HG03175 (cell line): ENCODE measurements around the gene CCDC106.

Source experiments
- ATAC-seq: cut with Tn5 transposase; IDR thresholded peaks from one replicate; pipeline ENCODE4 v1.9.1; 2021; ENCODE audit warnings: mild to moderate bottlenecking, moderate library complexity; ENCODE audit not compliant: unreplicated experiment

Gene CCDC106

GRCh38 chr19:55679343-55680257 is 31.6 kb downstream of the CCDC106 start:
- no peak for ATAC-seq

- no peak for ATAC-seq
Observed at GRCh38 chr19:55680339-55681130, 32.5 kb downstream of the CCDC106 start.

GRCh38 chr19:55681131-55682092 is 33.4 kb downstream of the CCDC106 start:
- no peak for ATAC-seq

DNA sequence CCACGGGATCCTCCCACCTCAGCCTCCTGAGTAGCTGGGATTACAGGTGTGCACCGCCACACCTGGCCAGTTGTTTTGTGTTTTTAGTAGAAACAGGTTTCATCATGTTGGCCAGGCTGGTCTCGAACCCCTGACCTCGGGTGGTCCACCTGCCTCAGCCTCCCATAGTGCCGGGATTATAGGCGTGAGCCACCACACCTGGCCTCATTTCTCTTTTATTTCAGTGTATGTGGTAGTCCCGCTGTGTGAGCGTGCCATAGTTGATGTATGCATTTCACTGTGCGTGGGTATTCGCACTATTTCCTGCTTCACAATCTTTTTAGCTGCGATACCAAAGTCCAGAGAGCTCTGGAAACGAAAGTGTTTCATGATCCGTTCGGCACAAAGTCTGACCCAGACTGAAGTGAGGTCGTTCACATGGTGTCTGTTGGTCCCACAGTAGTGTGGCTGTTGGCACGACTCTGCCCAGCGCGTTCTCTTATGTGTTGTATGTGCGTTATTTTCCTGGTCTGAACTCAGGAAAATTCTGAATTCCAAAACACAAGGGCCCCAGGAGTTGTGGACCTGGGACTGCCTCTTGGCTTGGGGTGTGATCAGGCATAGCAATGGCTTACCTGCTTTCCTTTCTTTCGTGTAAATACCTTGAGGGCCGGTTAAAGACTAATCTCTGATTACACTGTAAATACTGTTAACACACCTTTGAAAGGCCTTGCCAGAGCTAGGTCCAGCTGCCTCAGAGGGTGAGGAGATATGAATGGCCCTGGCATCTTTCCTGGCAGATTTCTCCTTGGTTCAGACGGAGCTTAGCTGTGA is 35.6 kb downstream of the CCDC106 start:
- ATAC-seq, result no peak

GRCh38 chr19:55684946-55685681 is 37.1 kb downstream of the CCDC106 start:
- ATAC-seq, result no peak

- ATAC-seq, result no peak
Observed at GRCh38 chr19:55685776-55686175, 37.8 kb downstream of the CCDC106 start.

DNA sequence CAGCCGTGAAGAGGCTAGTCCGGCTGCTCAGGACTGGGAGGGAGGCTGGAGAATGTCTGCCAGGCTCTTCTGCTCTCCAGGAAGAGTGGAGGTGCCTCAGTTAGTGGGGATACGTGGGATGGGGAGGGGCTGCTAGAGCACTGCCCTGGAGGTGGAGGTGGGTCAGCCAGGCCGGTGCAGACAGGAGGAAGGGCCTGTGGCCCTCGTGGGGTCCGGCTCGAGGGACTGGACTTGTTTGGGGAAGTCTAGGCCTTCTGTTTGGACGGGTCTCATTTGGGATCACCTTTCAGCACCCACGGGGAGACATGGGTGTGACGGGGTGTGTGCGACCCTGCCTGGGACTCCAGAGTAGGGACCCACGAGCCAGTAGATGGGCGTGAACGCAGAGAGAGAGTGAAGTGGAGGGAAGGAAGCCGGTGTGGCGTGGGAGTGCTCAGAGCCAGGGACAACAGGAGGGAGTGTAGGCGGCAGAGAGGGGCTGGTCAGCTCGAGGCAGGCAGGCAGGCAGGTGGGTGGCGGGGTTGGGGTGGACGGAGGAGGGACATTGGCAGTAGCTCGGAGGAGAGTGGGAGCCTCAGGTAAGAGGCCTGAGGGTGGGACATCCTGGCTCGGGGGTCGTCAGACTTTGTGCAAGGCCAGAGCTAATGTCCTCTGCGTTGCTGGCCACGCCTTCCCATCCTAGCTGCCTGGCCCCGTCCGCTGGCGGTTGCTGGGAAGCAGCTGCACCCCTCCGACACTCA is 38.5 kb downstream of the CCDC106 start:
- no peak for ATAC-seq

DNA sequence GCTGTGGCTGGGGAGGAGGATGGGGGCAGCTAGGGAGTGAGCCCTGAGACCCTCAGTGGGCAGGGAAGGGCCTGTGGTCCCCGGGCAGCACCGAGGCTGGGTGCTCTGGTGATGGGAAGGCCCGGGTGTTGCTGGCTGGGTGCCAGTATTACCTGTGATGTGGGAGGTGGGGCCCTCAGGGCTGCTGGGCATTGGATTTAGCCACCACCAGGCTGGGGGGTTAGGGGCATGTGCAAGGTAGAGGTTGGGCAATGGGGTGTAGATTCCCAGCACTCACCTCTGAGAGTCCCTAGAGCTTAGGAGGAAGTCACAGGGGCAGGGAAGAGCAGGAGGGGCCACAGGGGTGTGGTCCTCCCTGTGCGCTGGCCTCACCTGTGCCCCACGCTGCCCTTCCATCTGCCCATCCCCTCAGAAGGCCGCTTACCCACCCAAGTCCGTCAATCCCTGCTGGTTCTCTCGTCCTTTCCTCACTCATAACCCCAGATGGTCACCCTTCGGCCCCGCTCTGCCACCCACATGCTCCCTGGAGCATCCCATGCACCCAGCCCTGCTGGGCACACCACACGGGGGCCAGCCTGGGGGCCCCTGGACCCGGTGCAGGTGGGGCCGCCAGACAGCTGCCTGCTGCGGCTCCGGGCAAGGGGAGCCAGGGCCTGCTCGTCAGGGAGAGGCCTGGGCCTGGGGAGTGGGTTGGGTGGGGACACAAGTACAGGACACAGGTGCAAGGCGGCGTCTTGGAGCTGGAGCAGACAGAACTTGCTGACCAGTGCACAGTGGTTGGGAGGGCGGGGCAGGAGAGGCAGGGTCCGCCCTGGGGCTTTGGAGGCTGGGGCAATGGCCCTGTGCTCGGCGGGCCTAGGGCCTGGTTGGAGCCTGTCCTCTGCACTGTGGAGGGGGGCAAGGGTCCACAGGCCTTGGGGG is 39.5 kb downstream of the CCDC106 start:
- ATAC-seq, result no peak

GRCh38 chr19:55688422-55689218 is 40.6 kb downstream of the CCDC106 start:
- no peak for ATAC-seq

GRCh38 chr19:55689411-55690108 is 41.5 kb downstream of the CCDC106 start:
- ATAC-seq, result no peak

DNA sequence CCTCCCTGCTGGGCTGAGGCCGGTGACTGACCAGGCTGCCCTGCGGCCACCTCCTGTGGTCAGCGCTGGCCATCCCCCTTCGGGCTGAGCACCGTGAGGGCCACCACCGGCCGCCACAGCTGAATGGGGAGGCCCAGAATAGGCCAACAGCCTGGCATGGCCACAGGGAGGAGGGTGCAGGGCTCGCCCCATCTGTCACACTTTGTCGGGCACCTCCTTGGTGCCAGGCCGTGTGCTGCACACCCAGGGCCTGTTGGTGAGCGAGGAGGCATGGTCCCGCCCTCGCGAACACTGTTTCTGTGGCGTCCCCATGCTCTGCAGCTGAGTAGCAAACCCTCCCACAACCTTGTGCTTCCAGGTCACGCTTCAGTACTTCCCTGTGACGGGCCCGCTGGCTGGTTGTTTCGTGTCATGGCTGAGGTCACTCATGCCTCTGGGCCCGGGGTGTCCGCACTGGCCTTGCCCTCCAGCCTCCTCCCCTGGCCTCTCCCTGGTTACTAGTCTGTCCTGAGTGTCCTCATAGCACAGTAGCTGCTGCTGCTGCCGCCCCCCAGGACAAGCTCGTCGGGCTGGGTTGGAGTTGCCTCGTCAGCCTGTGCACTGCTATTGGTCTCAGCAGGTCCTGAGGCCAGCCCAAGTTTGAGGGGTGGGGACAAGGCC is 42.2 kb downstream of the CCDC106 start:
- ATAC-seq, result no peak

DNA sequence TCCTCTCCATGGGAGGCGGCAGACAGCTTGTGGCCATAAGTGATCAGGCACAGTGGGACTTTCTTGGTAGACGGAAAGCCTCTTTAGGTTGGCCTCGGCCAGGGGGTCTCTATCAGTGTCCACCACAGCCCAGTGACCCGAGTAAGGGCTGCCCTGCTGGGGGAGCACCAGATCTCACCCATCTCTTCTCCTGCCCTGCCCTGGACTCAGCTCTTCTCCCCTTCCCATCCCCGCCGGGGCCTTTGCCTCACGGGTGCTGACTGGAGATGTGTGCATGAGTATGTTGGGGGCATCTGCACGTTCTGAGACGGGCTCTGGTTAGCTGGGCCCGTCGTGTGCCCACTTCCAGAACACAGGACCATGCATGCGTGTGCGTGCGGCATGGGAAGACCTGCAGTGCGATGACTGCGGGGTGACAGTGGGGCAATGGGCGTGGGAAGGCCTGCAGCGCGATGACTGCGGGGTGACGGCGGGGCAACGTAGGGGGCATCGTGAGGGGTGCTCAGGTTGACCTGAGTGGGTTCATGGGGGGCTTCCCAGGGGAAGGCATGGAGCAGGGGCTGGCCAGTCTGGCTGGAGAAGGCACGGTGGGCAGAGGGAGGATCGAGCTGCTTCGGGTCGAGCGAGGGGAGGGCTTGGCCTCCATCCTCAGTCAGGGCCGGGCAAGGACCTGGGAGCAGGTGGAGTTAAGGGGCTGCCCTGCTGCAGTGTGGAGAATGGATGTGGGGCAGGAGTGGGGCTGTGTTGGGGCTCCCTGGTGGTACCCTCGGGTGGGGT is 42.9 kb downstream of the CCDC106 start:
- no peak for ATAC-seq

DNA sequence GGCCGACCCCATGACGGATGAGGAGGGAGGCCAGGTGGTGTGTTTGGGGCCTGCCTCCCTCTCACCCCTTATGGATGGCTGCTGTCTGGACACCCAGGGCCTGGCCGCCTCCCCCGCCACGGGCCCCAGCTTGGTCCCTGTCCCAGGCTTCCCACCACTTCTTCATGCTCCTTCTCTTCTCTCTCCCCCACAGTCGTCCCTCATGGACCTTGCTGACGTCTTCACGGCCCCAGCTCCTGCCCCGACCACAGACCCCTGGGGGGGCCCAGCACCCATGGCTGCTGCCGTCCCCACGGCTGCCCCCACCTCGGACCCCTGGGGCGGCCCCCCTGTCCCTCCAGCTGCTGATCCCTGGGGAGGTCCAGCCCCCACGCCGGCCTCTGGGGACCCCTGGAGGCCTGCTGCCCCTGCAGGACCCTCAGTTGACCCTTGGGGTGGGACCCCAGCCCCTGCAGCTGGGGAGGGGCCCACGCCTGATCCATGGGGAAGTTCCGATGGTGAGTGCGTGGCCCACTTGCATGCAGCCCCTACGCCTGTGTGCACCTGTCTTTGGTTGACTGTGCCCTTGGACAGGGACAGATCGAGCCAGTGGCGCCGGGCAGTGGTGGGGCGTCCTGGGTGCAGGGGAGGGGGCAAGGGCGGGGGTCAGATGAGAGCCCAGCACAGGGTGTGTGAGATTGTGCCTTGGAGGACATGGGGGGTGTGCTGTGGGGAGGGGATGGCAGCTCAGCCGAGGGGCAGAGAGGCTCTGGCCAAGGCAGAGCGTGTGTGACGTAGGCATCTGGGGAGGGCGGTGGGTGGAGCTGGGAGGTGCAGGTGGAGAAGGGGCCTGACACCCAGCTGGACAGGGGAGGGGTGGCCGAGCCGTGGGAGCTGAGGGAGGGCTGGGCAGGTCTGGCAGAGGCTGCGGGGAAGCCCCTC is 43.8 kb downstream of the CCDC106 start:
- ATAC-seq, result no peak

DNA sequence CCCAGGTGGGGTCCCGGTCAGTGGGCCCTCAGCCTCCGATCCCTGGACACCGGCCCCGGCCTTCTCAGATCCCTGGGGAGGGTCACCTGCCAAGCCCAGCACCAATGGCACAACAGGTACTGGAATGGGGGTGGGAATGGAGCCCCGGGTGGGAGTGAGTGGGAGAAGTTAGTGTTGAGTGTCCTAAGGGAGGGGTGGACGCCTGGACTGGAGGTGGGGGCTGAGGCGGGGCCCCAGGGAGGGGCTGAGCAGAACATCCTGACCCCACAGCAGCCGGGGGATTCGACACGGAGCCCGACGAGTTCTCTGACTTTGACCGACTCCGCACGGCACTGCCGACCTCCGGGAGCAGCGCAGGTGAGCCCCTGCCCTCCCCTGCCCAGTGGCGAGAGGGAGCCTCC is 44.7 kb downstream of the CCDC106 start:
- ATAC-seq, result no peak
